Transverse colon (tissue), 4 donors: ENCODE data around the gene NCAPD3. TPM values are rescaled to one million over a fixed set of nuclear protein-coding genes. Genes with fewer than 3 reads are reported as not detected.
A peak's percentile ranks its signal among the peaks of the same experiment; 100 is the strongest.

Experiments
- DNase-seq: peaks from one replicate; pipeline ENCODE4 v3.0.0-alpha.2; 2019
- H3K27ac ChIP-seq, 4 donors: fragments of 200-600 bp; sonication (generic); 2 replicates each; pipeline ENCODE4 v1.5.1; 2016 to 2018; ENCODE audit warnings: inconsistent platforms in 4 of 4
- H3K27me3 ChIP-seq: fragments of 200-600 bp; sonication (generic); 2 replicates; pipeline ENCODE4 v1.5.1; 2017; ENCODE audit warnings: inconsistent platforms
- H3K36me3 ChIP-seq, 4 donors: fragments of 200-600 bp; sonication (generic); 2 replicates each; pipeline ENCODE4 v1.5.1; 2017 to 2019; ENCODE audit warnings: inconsistent platforms in 4 of 4
- H3K4me1 ChIP-seq, 4 donors: fragments of 200-600 bp; sonication (generic); 2 replicates each; pipeline ENCODE4 v1.5.1; 2017 to 2020; ENCODE audit warnings: inconsistent platforms in 4 of 4
- H3K4me3 ChIP-seq, 4 donors: fragments of 200-600 bp; sonication (generic); 1 replicate in 1 of 4; 2 replicates in 3 of 4; pipeline versions ENCODE4 v1.5.1 to v1.6.1; 2017 to 2019; ENCODE audit warnings: inconsistent platforms in 4 of 4
- H3K9me3 ChIP-seq, 2 donors: fragments of 200-600 bp; sonication (generic); 2 replicates each; pipeline ENCODE4 v1.5.1; 2017 to 2019; ENCODE audit warnings: inconsistent platforms in 2 of 2
- EP300 ChIP-seq: sonication (generic); formaldehyde crosslinking; IDR thresholded peaks from one replicate; pipeline ENCODE4 v1.6.1; 2017; ENCODE audit warnings: antibody characterized with exemption, low read depth
- POLR2A ChIP-seq: fragments of 450-650 bp; IDR thresholded peaks from one replicate; pipeline ENCODE4 v1.6.1; 2016; ENCODE audit warnings: antibody characterized with exemption, mild to moderate bottlenecking, moderate library complexity
- POLR2AphosphoS5 ChIP-seq, 3 donors: sonication (generic); formaldehyde crosslinking; IDR thresholded peaks; one replicate each; pipeline ENCODE4 v1.6.1; 2016; ENCODE audit warnings: antibody characterized with exemption in 3 of 3
- WGBS, 2 donors: methylation state at CpG; one replicate each; pipeline ENCODE4 v1.1.5; 2018; ENCODE audit warnings: low coverage in 1 of 2; 5-methylcytosine and 5-hydroxymethylcytosine counted together
- in situ Hi-C, 4 donors: fragments of 200-750 bp; cut with MboI; loops; one replicate each; pipeline versions ENCODE4 v1.15.0 to v1.15.1; 2017; ENCODE audit warnings: low sequenced_read_pairs in 3 of 4, low pct_ligation_motif_present in 1 of 4, low pct_unique_long_range_greater_than_20kb in 1 of 4
- intact Hi-C: fragments of 100-400 bp; cut with DNase I; formaldehyde crosslinking; loops from one replicate; pipeline ENCODE4 v1.15.1; 2023; ENCODE audit warnings: low total_unique reads
- total RNA-seq, 4 donors: library from RNA; depleted of rRNA; stranded (reverse); fragments of >200 nt; gene quantifications; one replicate each; pipeline ENCODE4 v1.1.0, GENCODE V29; 2016
- TF ChIP-seq, protein P1 (sequence below), 5 experiments: fragments of 200-600 bp in 3 of 5; fragments of 450-650 bp in 2 of 5; sonication (generic) in 3 of 5; IDR thresholded peaks; 1 replicate in 2 of 5; 2 replicates in 3 of 5; pipeline ENCODE4 v1.5.1; 2016 to 2017; ENCODE audit warnings: antibody characterized with exemption in 5 of 5, inconsistent platforms in 3 of 5, mild to moderate bottlenecking in 2 of 5, moderate library complexity in 1 of 5

The NCAPD3 gene
- total RNA-seq, 4 donors from 2014 or later: 7.0 to 21.3 (median 13.8) TPM

DNA sequence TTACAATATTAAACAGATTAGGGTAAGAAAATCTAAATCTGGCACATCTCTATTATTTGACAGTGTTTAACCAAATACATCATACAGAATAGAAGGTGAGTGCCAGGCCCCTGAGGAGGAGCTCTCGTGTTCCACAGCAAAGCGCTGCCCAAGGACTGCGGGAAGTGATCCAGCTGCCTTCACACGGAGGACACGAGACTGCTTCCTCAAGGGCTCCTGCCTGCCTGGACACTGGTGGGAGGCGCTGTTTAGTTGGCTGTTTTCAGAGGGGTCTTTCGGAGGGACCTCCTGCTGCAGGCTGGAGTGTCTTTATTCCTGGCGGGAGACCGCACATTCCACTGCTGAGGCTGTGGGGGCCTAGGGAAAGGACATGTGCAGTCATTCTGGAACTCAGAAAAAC, 71.1 kb downstream of the NCAPD3 start:
- WGBS, 2 donors: 89 to 90% methylated on average over 8 to 9 of the region's 9 CpGs
- intact Hi-C loops: no loop called here
- Histone ChIP-seq H3K4me1 (no peaks in the 10 kb centered on the region), H3K27me3 (no peaks in the 10 kb centered on the region), H3K9me3 (no peaks in the 10 kb centered on the region), H3K4me3 (no peak overlapping the region), H3K36me3 (peaks cover 0 to 11% (median 4%) of the 10 kb centered on the region in 4 donors), H3K27ac (no peak overlapping the region)
- in situ Hi-C loops: no loop called here
- TF ChIP-seq POLR2A (no peak), EP300 (no peak)
- TF ChIP-seq, protein P1, sequence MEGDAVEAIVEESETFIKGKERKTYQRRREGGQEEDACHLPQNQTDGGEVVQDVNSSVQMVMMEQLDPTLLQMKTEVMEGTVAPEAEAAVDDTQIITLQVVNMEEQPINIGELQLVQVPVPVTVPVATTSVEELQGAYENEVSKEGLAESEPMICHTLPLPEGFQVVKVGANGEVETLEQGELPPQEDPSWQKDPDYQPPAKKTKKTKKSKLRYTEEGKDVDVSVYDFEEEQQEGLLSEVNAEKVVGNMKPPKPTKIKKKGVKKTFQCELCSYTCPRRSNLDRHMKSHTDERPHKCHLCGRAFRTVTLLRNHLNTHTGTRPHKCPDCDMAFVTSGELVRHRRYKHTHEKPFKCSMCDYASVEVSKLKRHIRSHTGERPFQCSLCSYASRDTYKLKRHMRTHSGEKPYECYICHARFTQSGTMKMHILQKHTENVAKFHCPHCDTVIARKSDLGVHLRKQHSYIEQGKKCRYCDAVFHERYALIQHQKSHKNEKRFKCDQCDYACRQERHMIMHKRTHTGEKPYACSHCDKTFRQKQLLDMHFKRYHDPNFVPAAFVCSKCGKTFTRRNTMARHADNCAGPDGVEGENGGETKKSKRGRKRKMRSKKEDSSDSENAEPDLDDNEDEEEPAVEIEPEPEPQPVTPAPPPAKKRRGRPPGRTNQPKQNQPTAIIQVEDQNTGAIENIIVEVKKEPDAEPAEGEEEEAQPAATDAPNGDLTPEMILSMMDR (IDR thresholded peaks at IDR 0.05): no peak
- DNase-seq: no peak

DNA sequence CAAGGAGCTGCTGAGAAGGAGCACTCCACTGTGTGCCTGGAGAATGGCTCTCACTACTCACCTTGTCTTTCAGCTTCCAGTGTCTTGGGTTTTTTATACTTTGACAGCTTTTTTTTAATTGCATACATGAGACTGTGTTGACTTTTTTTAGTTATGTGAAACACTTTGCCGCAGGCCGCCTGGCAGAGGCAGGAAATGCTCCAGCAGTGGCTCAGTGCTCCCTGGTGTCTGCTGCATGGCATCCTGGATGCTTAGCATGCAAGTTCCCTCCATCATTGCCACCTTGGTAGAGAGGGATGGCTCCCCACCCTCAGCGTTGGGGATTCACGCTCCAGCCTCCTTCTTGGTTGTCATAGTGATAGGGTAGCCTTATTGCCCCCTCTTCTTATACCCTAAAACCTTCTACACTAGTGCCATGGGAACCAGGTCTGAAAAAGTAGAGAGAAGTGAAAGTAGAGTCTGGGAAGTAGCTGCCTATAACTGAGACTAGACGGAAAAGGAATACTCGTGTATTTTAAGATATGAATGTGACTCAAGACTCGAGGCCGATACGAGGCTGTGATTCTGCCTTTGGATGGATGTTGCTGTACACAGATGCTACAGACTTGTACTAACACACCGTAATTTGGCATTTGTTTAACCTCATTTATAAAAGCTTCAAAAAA, 72.6 kb downstream of the NCAPD3 start:
- Histone ChIP-seq H3K27ac (no peak overlapping the region), H3K36me3 (peaks cover 0 to 11% (median 4%) of the 10 kb centered on the region in 4 donors), H3K4me3 (no peak overlapping the region), H3K4me1 (no peaks in the 10 kb centered on the region), H3K27me3 (no peaks in the 10 kb centered on the region), H3K9me3 (no peaks in the 10 kb centered on the region)
- TF ChIP-seq EP300 (no peak), POLR2AphosphoS5 (IDR thresholded peaks at IDR 0.05) (no peak), POLR2A (no peak)
- TF ChIP-seq, protein P1 (IDR thresholded peaks at IDR 0.05): no peak
- in situ Hi-C loops (no loop called here), intact Hi-C loops (loop anchor here (2.0 kb wide), 1 partner anchor 54 kb away; no protein-coding TSS in a partner anchor)
- DNase-seq: no peak
- 84 to 86% methylated on average over 7 to 10 of the region's 10 CpGs for WGBS, 2 donors

DNA sequence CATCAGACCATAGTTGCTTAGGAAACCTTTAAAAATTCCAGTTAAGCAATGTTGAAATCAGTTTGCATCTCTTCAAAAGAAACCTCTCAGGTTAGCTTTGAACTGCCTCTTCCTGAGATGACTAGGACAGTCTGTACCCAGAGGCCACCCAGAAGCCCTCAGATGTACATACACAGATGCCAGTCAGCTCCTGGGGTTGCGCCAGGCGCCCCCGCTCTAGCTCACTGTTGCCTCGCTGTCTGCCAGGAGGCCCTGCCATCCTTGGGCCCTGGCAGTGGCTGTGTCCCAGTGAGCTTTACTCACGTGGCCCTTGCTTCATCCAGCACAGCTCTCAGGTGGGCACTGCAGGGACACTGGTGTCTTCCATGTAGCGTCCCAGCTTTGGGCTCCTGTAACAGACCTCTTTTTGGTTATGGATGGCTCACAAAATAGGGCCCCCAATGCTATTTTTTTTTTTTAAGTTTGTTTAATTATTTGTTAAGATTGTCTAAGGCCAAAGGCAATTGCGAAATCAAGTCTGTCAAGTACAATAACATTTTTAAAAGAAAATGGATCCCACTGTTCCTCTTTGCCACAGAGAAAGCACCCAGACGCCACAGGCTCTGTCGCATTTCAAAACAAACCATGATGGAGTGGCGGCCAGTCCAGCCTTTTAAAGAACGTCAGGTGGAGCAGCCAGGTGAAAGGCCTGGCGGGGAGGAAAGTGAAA, 73.4 kb downstream of the NCAPD3 start:
- Histone ChIP-seq H3K9me3 (no peaks in the 10 kb centered on the region), H3K27ac (peak overlapping the region in 1 of 4 donors; percentile 11), H3K4me3 (no peak overlapping the region), H3K4me1 (no peaks in the 10 kb centered on the region), H3K36me3 (peaks cover 0 to 11% (median 4%) of the 10 kb centered on the region in 4 donors), H3K27me3 (no peaks in the 10 kb centered on the region)
- peak in 1 of 3 donors; percentile 19 for TF ChIP-seq POLR2AphosphoS5 (IDR thresholded peaks at IDR 0.05)
- TF ChIP-seq EP300: peak; percentile 13
- TF ChIP-seq, protein P1 (IDR thresholded peaks at IDR 0.05): no peak
- in situ Hi-C loops (no loop called here), intact Hi-C loops (loop anchor here (2.0 kb wide), 1 partner anchor 54 kb away; no protein-coding TSS in a partner anchor)
- peak; percentile 17 for DNase-seq
- WGBS, 2 donors: 85 to 100% methylated on average over 1 to 9 of the region's 12 CpGs

DNA sequence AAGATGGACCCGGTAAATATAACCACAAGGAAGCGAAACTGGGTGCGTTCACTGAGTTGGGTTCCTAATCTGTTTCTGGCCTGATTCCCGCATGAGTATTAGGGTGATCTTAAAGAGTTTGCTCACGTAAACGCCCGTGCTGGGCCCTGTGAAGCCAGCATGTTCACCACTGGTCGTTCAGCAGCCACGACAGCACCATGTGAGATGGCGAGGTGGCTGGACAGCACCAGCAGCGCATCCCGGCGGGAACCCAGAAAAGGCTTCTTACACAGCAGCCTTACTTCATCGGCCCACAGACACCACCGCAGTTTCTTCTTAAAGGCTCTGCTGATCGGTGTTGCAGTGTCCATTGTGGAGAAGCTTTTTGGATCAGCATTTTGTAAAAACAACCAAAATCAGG, 74.4 kb downstream of the NCAPD3 start:
- peaks cover 0 to 11% (median 4%) of the 10 kb centered on the region in 4 donors for H3K36me3 ChIP-seq
- no peaks in the 10 kb centered on the region for H3K9me3 ChIP-seq
- DNase-seq: no peak
- TF ChIP-seq POLR2A (no peak), EP300 (no peak), POLR2AphosphoS5 (IDR thresholded peaks at IDR 0.05) (no peak)
- TF ChIP-seq, protein P1 (IDR thresholded peaks at IDR 0.05): no peak
- no peak overlapping the region for H3K27ac ChIP-seq
- WGBS, 2 donors: 93 to 100% methylated on average over 5 to 16 of the region's 16 CpGs
- intact Hi-C loops: no loop called here
- in situ Hi-C loops: loop anchor here in 3 of 4 donors (5.0 to 25.0 kb wide), 3 partner anchors 95 to 212 kb away; no protein-coding TSS in a partner anchor
- no peak overlapping the region for H3K4me3 ChIP-seq
- H3K27me3 ChIP-seq: no peaks in the 10 kb centered on the region
- no peaks in the 10 kb centered on the region for H3K4me1 ChIP-seq
